HepG2 (cell line): Measurements from ENCODE around the gene NCAPD2. TPM values are rescaled to one million over a fixed set of nuclear protein-coding genes. Genes with fewer than 3 reads are reported as not detected.

Source experiments
- EP300 ChIP-seq, 3 experiments: sonication (generic) in 1 of 3; formaldehyde crosslinking in 1 of 3; IDR thresholded peaks; 2 replicates each; pipeline versions ENCODE4 v1.5.1 to v1.6.1; 2011 to 2020; ENCODE audit warnings: low read depth in 2 of 3, low read length in 2 of 3, borderline replicate concordance in 1 of 3, improper control_type of control experiment in 1 of 3, mild to moderate bottlenecking in 1 of 3, missing genetic modification reagents in 1 of 3, moderate library complexity in 1 of 3
- HNRNPUL1 ChIP-seq: fragments of 200-400 bp; formaldehyde crosslinking; IDR thresholded peaks from 2 replicates; pipeline ENCODE4 v1.6.1; 2017; ENCODE audit warnings: low read depth, mild to moderate bottlenecking, low read length, moderate library complexity
- IRF1 ChIP-seq: sonication (generic); formaldehyde crosslinking; IDR thresholded peaks from 2 replicates; pipeline ENCODE4 v1.4.0; 2020; ENCODE audit warnings: low read depth, mild to moderate bottlenecking, missing genetic modification reagents
- MAZ ChIP-seq, 2 experiments: sonication (generic) in 1 of 2; formaldehyde crosslinking in 1 of 2; IDR thresholded peaks; 2 replicates each; pipeline versions ENCODE4 v1.5.0 to v1.6.1; 2012 to 2020; ENCODE audit warnings: low read depth in 2 of 2, mild to moderate bottlenecking in 2 of 2, borderline replicate concordance in 1 of 2, improper control_type of control experiment in 1 of 2, low read length in 1 of 2, missing genetic modification reagents in 1 of 2, moderate library complexity in 1 of 2
- MZF1 ChIP-seq: sonication (generic); formaldehyde crosslinking; IDR thresholded peaks from 2 replicates; pipeline ENCODE4 v1.8.1; 2023; ENCODE audit warnings: mild to moderate bottlenecking, missing genetic modification reagents, borderline replicate concordance
- ZKSCAN5 ChIP-seq: sonication (generic); formaldehyde crosslinking; IDR thresholded peaks from 2 replicates; pipeline ENCODE4 v1.5.1; 2020; ENCODE audit warnings: mild to moderate bottlenecking, missing genetic modification reagents
- ZNF142 ChIP-seq: sonication (generic); formaldehyde crosslinking; IDR thresholded peaks from 2 replicates; pipeline ENCODE4 v1.4.0; 2020; ENCODE audit warnings: missing genetic modification reagents
- ZNF430 ChIP-seq: sonication (generic); formaldehyde crosslinking; IDR thresholded peaks from 2 replicates; pipeline ENCODE4 v1.9.0; 2021; ENCODE audit warnings: mild to moderate bottlenecking, missing genetic modification reagents
- ZNF780A ChIP-seq: sonication (generic); formaldehyde crosslinking; IDR thresholded peaks from 2 replicates; pipeline ENCODE4 v1.8.0; 2022; ENCODE audit warnings: mild to moderate bottlenecking, missing genetic modification reagents, moderate library complexity
- polyA plus RNA-seq, 8 experiments: library from polyadenylated mRNA; depleted of rRNA in 3 of 8; stranded (reverse) in 7 of 8; unstranded in 1 of 8; fragments of >200 nt; fragmentation: Illumina TruSeq in 4 of 8; extraction: Trizol in 4 of 8; gene quantifications; 2 replicates each; pipeline versions ENCODE4 v1.2.1 to v1.2.3, GENCODE V29; 2011 to 2016; ENCODE audit warnings: low read depth in 4 of 8, missing spikeins in 1 of 8, mixed read lengths in 1 of 8; ENCODE audit not compliant: insufficient read depth in 1 of 8
- total RNA-seq, 5 experiments: library from RNA; depleted of rRNA; stranded (reverse); fragments of >200 nt; fragmentation: Illumina TruSeq; extraction: Trizol; gene quantifications; 2 replicates each; pipeline ENCODE4 v1.2.3, GENCODE V29; 2016; ENCODE audit warnings: low read depth in 1 of 5
- TF ChIP-seq, protein P1 (sequence below): sonication (generic); formaldehyde crosslinking; IDR thresholded peaks from 2 replicates; pipeline ENCODE4 v1.8.1; 2022; ENCODE audit warnings: low read depth, mild to moderate bottlenecking, missing genetic modification reagents
- TF ChIP-seq, protein P2 (sequence below): sonication (generic); formaldehyde crosslinking; IDR thresholded peaks from 2 replicates; pipeline ENCODE4 v1.4.0; 2020; ENCODE audit warnings: missing genetic modification reagents
- TF ChIP-seq, protein P3 (sequence below): sonication (generic); formaldehyde crosslinking; IDR thresholded peaks from 2 replicates; pipeline ENCODE4 v1.8.0; 2022; ENCODE audit warnings: low read depth, missing genetic modification reagents

The NCAPD2 gene
- total and polyA plus RNA-seq, 2 of the 13 experiments (the other 11 are each of a cell fraction or from before 2014, with no cell fraction given) = 51.1 to 65.6 TPM

GRCh38 chr12:6534945-6535696 lies 41.2 kb downstream of the NCAPD2 start (continued):
- TF ChIP-seq ZNF142 (CRISPR knock-in tag) (peak; percentile 10; the same call in 1 of the 2 replicates), MAZ (IDR thresholded peaks at IDR 0.05; ENCODE audit: borderline replicate concordance, low read depth, low read length) (no peak; the same call in 1 of the 2 replicates), MAZ (CRISPR knock-in tag; IDR thresholded peaks at IDR 0.05; ENCODE audit: low read depth) (0 out of 2 replicates have a peak, but pooled peaks have one; percentile 3), HNRNPUL1 (0 out of 2 replicates have a peak, but pooled peaks have one; percentile 9), MZF1 (0 out of 2 replicates have a peak, but pooled peaks have one; percentile 71), ZKSCAN5 (CRISPR knock-in tag) (0 out of 2 replicates have a peak, but pooled peaks have one; percentile 53), EP300 (IDR thresholded peaks at IDR 0.05; ENCODE audit: low read depth in 2 of 2, low read length in 2 of 2) (no peak), EP300 (CRISPR knock-in tag; IDR thresholded peaks at IDR 0.05; ENCODE audit: borderline replicate concordance) (no peak), ZNF430 (CRISPR knock-in tag) (peak; percentile 2; the same call in 1 of the 2 replicates), ZNF780A (CRISPR knock-in tag) (no peak), IRF1 (CRISPR knock-in tag) (no peak)
- TF ChIP-seq, protein P1, sequence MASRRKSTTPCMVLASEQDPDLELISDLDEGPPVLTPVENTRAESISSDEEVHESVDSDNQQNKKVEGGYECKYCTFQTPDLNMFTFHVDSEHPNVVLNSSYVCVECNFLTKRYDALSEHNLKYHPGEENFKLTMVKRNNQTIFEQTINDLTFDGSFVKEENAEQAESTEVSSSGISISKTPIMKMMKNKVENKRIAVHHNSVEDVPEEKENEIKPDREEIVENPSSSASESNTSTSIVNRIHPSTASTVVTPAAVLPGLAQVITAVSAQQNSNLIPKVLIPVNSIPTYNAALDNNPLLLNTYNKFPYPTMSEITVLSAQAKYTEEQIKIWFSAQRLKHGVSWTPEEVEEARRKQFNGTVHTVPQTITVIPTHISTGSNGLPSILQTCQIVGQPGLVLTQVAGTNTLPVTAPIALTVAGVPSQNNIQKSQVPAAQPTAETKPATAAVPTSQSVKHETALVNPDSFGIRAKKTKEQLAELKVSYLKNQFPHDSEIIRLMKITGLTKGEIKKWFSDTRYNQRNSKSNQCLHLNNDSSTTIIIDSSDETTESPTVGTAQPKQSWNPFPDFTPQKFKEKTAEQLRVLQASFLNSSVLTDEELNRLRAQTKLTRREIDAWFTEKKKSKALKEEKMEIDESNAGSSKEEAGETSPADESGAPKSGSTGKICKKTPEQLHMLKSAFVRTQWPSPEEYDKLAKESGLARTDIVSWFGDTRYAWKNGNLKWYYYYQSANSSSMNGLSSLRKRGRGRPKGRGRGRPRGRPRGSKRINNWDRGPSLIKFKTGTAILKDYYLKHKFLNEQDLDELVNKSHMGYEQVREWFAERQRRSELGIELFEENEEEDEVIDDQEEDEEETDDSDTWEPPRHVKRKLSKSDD (CRISPR knock-in tag) = 0 out of 2 replicates have a peak, but pooled peaks have one; percentile 10
- TF ChIP-seq, protein P2, sequence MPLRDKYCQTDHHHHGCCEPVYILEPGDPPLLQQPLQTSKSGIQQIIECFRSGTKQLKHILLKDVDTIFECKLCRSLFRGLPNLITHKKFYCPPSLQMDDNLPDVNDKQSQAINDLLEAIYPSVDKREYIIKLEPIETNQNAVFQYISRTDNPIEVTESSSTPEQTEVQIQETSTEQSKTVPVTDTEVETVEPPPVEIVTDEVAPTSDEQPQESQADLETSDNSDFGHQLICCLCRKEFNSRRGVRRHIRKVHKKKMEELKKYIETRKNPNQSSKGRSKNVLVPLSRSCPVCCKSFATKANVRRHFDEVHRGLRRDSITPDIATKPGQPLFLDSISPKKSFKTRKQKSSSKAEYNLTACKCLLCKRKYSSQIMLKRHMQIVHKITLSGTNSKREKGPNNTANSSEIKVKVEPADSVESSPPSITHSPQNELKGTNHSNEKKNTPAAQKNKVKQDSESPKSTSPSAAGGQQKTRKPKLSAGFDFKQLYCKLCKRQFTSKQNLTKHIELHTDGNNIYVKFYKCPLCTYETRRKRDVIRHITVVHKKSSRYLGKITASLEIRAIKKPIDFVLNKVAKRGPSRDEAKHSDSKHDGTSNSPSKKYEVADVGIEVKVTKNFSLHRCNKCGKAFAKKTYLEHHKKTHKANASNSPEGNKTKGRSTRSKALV = no peak; the same call in 1 of the 2 replicates
- TF ChIP-seq, protein P3, sequence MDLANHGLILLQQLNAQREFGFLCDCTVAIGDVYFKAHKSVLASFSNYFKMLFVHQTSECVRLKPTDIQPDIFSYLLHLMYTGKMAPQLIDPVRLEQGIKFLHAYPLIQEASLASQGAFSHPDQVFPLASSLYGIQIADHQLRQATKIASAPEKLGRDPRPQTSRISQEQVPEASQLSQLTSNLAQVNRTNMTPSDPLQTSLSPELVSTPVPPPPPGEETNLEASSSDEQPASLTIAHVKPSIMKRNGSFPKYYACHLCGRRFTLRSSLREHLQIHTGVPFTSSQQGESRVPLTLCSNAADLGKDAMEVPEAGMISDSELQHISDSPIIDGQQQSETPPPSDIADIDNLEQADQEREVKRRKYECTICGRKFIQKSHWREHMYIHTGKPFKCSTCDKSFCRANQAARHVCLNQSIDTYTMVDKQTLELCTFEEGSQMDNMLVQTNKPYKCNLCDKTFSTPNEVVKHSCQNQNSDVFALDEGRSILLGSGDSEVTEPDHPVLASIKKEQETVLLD (CRISPR knock-in tag) = peak; percentile 45; the same call in 1 of the 2 replicates
